Measurements from ENCODE around the gene GCNT1. TPM values are rescaled to one million over a fixed set of nuclear protein-coding genes. Genes with fewer than 3 reads are reported as not detected.

GCNT1 gene
- total and polyA plus RNA-seq, 11 donors: 0.67 to 18.0 (median 1.8) TPM

- intact Hi-C loops (cut with DNase I): no loop called here
Measured at GRCh38 chr9:76512826-76513225, 53.8 kb downstream of the GCNT1 start.

GRCh38 chr9:76516350-76516749 lies 57.4 kb downstream of the GCNT1 start:
- DNase-seq: no peak
- no peaks in the 10 kb centered on the region for H3K27me3 ChIP-seq
- no peaks in the 10 kb centered on the region for H3K36me3 ChIP-seq
- 46 to 54% (median 48%) methylated on average over 6 of the region's 6 CpGs for WGBS, 4 donors
- intact Hi-C loops (cut with DNase I): no loop called here
- H3K27ac ChIP-seq: no peak overlapping the region
- no peak for ATAC-seq
- no peaks in the 10 kb centered on the region for H3K4me1 ChIP-seq
- peaks cover 0 to 5% (median 0%) of the 10 kb centered on the region in 12 donors for H3K9me3 ChIP-seq
- no peak overlapping the region for H3K4me3 ChIP-seq
- TF ChIP-seq CTCF (IDR thresholded peaks at IDR 0.05) (no peak), POLR2A (IDR thresholded peaks at IDR 0.05) (no peak)

More at GRCh38 chr9:76512826-76513225, 53.8 kb downstream of the GCNT1 start:
- Histone ChIP-seq H3K4me3 (no peak overlapping the region), H3K9me3 (peaks cover 0 to 5% (median 0%) of the 10 kb centered on the region in 12 donors), H3K36me3 (no peaks in the 10 kb centered on the region), H3K27me3 (no peaks in the 10 kb centered on the region), H3K27ac (no peak overlapping the region), H3K4me1 (no peaks in the 10 kb centered on the region)
- WGBS, 4 donors: 58 to 68% (median 61%) methylated on average over 1 of the region's 1 CpG
- DNase-seq (no peak), ATAC-seq (no peak)
- TF ChIP-seq CTCF (IDR thresholded peaks at IDR 0.05) (no peak), POLR2A (IDR thresholded peaks at IDR 0.05) (no peak)

GRCh38 chr9:76516871-76517270 lies 57.9 kb downstream of the GCNT1 start:
- H3K27me3 ChIP-seq: no peaks in the 10 kb centered on the region
- DNase-seq: no peak
- H3K27ac ChIP-seq: no peak overlapping the region
- H3K9me3 ChIP-seq: peaks cover 0 to 5% (median 0%) of the 10 kb centered on the region in 12 donors
- H3K4me3 ChIP-seq: no peak overlapping the region
- H3K36me3 ChIP-seq: no peaks in the 10 kb centered on the region
- intact Hi-C loops (cut with DNase I): no loop called here
- TF ChIP-seq CTCF (IDR thresholded peaks at IDR 0.05): no peak
- TF ChIP-seq POLR2A (IDR thresholded peaks at IDR 0.05): no peak
- ATAC-seq: no peak
- WGBS, 4 donors: 74 to 86% (median 80%) methylated on average over 3 of the region's 3 CpGs
- no peaks in the 10 kb centered on the region for H3K4me1 ChIP-seq

GRCh38 chr9:76519075-76519835 lies 60.3 kb downstream of the GCNT1 start:
- DNase-seq (no peak), ATAC-seq (no peak)
- Histone ChIP-seq H3K27me3 (no peaks in the 10 kb centered on the region), H3K36me3 (no peaks in the 10 kb centered on the region), H3K9me3 (peaks cover 0 to 1% (median 0%) of the 10 kb centered on the region in 12 donors), H3K4me1 (no peaks in the 10 kb centered on the region), H3K4me3 (no peak overlapping the region), H3K27ac (no peak overlapping the region)
- WGBS, 4 donors: 78 to 80% (median 80%) methylated on average over 8 of the region's 8 CpGs
- intact Hi-C loops (cut with DNase I): no loop called here
- TF ChIP-seq CTCF (IDR thresholded peaks at IDR 0.05) (no peak), POLR2A (IDR thresholded peaks at IDR 0.05) (no peak)
